GM21786 (cell line): ENCODE data around the gene ACYP1.
"Not testable (repeated sequence)": the region's sequence is repeated elsewhere in the genome, so short reads cannot be mapped to it uniquely, and the experiment has no call there.

Source experiments
- ATAC-seq: cut with Tn5 transposase; IDR thresholded peaks from one replicate; pipeline ENCODE4 v1.9.1; 2021; ENCODE audit not compliant: unreplicated experiment

ACYP1 gene

DNA sequence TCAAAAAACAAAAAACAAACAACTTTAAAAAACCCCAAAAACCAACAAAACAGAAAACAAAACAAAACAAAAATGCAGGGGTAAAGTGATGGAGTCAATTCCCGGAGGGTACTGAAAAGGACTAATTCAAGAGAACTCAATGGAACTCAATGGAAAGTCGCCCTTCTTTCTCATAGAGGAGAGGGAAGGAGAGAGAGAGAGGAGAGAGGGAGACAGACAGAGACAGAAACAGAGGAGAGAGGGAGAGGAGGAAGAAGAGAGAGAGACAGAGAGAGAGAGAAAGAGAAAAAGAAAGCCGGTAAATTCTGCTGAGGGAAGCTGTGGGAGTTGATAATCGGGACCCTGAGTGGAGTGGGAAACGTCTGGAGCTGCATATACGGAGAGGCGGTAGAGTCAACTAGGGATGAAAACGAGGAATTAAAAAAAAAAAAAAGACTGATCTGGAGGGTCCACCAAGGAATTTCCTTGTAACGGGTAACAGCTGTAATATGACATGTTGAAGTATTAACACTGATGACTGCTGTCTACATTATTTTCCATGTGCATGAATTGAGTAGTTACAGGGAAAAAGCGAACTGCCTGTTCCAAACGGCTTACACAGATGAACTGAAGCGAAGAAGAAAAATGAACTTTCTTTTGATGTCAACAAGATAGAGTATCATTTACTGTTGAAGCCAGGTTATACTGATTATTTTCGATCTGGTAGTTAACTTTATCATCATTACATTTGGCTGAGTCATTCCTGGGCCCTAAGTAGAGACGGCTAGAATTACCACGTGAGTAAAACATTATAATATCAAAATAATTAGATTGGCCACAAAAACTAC lies 4.7 kb upstream of the ACYP1 start:
- no peak for ATAC-seq

DNA sequence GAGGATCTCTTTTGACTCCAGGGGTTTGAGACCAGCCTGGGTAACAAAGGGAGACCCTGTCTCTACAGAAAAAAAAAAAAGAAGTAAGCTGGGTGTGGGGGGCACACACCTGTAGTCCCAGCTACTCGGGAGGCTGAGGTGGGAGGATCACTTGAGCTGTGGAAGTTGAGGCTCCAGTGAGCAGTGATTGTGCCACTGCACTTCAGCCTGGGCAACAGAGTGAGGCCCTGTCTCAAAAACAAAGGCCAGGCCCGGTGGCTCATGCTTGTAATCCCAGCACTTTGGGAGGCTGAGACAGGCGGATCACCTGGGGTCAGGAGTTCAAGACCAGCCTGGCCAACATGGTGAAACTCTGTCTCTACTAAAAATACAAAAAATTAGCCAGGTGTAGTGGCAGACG lies 3.9 kb upstream of the ACYP1 start:
- not testable (repeated sequence) for ATAC-seq

DNA sequence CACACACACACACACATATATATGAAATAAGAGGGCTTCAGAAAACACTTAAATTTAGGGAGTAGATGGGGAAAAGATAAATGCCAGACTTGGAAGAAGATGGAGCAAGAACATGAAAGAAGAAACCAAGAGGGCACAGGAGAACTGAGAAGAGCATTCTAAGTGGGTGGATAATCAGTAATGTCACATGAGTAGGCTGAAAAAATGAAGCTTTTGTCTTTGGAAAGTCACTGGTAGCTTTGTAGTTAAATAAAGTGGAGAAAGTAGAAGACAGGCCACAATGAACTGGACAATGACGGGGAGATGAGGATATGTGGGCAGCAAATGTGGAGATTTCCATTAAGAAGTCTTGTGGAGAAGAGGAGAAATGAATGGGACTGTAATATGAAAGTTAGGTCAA lies 3.4 kb upstream of the ACYP1 start:
- no peak for ATAC-seq

DNA sequence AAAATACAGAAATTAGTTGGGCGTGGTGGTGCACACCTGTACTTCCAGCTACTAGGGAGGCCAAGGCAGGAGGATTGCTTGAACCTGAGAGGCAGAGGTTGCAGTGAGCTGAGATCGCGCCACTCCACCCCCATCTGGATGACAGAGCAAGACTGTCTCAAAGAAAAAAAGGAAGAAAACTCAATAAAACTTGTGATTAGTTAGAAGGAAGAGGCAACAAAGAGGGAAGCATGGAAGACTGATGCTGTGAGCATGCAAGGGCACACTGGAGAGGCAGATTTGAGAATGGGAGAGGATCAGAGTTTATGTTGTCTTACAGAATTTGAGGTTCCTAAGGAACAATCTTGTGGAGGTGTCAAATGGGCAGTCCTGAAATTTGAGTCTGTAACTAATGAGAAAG lies 2.9 kb upstream of the ACYP1 start:
- ATAC-seq, result no peak

DNA sequence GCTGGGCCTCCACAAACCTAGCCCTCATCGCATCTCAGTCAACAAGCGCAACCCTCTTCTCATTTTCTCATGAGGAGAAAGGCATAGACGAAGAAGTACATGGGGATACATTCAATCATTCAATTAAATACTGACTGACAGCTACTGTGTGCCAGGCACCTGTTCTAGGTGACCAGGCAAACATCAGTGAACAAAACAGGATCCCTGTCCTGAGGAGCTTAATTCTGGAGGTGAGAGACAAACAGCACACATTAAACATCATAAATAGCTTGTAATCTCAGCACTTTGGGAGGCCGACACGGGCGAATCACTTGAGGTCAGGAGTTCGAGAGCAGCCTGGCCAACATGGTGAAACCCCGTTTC lies 362 bp upstream of the ACYP1 start:
- ATAC-seq, result no peak

DNA sequence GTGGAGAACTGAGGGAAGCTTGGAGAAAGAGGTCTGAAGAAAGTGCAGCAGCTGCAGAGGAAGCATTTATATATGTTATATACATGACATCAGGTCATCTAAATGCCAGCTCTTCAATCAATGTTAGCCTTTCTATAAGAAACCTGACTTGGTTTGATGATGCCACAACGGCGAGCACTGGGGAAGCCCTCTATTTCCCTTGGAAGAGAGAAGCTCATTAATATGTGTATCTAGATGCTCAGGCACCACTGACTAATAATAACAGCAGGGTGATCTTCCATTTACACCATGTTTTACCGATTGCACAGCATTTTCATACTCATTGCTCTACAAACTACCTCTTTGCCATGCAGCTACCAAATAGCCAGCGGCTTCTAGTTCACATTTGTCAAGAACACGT lies 811 bp downstream of the ACYP1 start:
- ATAC-seq, result no peak

DNA sequence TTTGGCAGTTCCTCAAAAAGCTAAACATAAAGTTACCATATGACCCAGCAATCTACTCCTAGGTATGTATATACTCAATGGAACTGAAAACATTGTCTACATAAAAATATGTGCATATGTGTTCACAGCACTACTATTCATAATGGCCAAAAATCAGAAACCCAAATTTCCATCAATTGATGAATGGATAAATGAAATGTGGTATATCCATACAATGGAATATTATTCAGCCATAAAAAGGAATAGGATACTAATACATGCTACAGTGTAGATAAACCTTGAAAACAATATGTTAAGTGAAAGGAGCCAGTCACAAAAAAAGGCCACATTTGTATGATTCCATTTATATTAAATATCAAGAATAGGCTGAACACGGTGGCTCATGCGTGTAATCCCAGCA lies 3.4 kb downstream of the ACYP1 start:
- ATAC-seq, result no peak

DNA sequence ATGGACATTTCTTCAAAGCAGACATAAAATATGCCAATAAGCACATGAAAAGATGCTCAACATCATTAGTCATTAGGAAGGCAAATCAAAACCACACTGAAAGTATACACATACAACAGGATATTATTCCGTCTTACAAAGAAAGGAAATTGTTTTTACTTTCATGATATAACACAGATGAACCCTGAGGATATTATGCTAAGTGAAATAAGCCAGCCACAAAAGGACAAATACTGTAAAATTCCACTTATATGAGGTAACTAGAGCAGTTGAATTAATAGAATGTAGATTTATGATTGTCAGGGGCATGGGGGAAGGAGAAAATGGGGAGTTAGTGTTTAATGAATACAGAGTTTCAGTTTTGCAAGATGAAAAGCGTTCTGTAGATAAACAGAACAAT lies 4.2 kb downstream of the ACYP1 start:
- ATAC-seq, result no peak

DNA sequence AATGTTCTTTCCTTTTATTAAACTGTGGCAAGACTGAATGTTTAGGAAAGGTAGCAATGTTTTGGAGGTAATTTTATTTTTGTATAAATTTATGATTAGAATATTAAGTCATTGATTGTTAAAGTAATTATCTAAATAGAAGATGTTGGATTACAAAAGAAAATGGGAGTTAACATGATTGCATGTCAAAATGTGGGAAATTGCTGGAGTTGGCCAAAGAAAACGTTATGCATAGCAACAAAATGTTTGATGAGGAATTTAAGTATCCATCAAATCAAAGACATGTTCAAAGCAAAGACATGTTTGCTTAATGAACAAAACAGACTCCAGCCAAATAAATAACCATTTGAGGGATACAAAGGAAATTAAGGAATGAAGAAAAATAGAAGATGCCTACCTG lies 9.4 kb downstream of the ACYP1 start:
- ATAC-seq, result no peak

DNA sequence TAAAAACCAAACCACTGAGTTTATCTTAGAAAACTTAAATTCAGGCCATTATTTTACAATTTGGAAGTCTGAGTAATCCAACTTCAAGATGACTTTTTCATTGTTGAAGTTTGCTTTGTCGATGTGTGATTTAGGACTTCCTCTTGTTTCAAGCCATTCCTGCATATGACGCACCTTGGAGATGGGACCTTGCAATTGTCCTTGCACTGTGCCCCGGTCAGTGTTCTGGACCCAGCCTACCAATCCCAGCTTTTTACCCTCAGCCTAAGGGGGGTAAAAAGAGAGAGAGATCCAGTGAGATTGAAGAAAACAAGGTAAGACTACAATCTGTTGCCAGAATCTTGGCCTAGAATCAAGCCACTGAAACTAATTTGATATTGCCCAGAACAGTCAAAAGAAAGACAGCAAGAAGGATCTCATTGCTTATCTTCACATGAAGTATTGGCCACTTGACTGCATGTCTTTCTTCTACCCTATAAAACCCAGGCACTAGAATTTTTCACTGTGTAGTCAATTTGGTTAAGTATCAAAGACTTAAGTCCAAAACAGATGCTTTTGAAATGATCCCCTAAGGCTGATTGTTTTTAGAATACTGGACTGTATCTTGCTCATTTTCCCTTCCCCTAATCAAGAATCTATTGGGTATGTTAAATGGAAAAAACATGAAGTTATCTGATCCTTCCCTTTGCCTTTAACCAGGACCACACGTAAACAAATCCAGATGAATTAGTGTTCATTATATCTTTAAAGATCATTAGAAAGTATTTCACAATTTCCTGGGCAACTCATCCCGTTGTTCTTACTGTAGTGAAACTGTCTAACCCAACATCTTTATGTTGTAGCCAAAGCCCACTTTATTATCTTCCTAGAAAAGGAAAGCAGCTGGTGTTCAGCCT lies 10.2 kb downstream of the ACYP1 start:
- no peak for ATAC-seq

DNA sequence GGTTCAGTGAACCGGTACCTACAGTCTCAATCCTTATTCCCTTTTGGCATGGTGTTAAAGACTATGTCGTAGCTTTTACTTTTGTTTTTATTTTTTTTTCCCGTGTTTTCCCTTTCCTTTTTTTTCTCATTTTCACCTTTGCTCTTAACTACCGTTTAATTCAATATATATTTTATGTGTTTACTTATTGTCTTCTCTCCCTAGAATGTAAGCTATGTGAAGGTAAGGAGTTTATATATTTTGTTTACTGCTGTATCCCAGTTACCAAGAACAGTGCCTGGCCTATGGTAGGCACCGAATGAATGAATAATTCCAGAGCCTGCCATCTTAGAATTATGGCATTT lies 12.3 kb downstream of the ACYP1 start:
- no peak for ATAC-seq

DNA sequence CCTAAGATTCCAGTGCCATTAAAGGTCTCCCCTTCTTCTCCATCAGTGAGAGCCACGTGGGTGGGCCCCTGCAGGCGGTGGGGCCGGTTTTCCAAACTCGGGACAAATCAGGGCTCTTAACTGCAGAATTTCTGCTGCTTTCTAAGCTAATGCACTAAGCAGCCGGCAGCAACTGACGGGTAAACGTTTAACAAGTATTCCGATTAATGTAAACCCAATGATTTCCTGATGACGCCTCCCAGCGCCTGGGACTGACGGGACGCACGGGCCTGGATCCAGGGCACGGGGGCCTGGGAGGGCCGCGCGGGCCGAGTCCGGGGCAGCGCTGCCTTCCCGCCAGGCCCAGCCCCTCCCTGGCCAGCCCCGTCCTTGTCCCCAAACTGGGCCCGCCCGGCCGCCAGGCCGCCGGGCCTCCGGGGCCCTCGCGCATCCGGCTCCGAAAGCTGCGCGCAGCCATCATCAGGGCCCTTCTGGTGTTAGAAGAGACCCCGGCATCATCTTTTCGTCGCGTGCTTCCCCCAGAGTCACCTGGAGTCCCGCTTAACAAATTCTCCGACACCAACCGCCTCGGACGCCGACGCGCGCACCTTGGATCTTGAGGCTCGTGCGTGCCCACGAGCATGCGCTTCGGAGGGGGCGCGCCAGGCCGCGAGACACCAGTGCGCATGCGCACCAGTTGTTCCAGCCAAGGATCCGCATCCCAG lies 12.8 kb downstream of the ACYP1 start, which contains the start of gene MLH3:
Gene MLH3, minus strand, starts transcription at position 616 of the 704 bp plus-strand sequence. CDS start 1,812 bp downstream, outside the sequence.
- ATAC-seq, result peak; percentile 68

DNA sequence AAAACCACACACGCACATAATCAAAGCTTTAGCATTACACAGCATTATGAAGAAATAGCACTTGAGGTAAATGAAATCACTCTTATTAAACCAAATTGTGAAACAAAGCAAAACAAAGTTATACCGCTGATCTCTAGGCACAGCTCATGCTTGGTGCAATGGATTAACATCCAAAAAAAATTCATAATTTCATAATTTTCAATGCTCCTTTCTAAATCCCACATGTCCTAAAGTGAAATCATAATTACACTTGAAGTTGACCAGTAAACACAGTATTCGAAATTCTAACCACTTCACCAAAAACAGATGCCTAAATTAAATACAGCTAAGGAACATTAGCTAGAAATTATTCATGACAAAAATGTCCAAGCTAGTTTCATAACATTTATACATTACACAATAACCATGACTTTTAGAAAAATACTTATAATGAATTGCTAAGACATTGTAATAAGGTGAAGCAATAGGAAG lies 14.1 kb downstream of the ACYP1 start:
- no peak for ATAC-seq

DNA sequence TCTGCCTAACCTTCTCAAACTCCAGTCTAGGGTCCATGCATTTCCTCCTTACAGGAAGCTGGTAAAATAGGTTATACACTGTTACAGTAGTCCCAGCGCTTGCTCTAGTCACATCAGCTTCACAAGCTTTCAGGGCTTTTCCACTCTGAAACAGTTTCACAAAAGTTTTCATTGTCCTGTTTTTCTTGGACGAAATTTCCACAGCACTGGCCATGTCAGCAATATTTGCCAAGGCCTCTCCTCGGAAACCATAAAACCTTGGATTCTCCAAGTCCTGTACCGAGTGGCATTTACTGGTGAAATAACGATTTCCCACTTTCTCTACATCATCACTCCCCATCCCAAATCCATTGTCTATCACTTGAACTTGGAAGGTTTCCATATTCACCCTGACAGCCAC lies 14.7 kb downstream of the ACYP1 start:
- no peak for ATAC-seq

DNA sequence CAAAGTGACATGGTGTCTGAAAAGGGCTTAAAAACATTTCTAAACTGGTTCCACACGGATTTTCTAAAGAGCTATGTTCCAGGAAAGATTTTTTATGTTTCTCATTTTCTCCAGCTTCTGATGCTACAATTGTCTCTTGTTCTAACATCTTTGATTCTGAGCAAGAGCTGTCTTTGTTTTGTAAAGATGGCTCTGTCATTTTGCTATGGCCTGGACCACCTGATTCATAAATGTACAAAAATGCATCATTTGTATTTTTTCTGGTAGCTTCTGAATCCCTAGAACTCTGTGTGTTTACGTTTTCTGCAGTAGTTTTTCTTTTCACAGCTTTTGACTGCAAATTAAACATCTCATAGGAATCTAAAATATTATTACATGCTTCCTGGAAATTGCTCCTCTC lies 15.7 kb downstream of the ACYP1 start:
- no peak for ATAC-seq

DNA sequence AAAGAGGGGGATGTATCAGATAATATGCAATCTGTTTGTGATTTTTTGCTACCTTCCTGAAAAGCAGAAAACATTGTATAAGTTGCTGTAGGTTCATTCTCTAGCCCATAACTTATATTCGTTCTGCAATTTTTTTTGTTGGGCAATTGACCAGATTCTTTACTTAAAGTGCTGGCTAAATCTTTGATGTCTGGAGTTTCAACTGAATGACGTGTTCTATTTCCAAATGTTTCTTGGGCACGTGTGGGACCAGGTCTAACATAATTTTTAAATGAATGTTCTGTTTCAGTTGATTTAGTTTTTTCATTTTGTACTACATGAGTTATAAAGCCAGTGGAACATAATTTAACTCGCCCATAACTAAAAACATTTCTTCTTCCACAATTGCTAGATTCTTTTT lies 16.3 kb downstream of the ACYP1 start:
- ATAC-seq, result no peak

DNA sequence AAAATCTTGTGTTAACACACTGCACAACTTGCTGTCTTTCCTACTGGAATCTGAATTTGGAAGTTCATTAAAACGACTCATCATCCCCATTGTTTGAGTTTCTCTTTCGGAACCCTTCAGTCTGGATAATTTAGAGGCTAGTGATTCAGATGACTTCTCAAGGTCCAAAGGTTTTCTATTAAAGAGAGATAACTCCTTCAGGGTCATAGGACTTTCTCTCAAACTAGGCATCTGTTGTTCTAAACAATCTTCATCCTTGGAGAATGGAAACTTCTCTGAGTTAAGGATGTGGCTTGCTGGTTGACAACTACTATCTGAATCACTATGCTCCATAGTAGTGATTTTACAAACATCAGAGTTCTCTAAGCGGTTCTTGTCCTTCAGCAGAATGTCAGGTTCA lies 16.9 kb downstream of the ACYP1 start:
- no peak for ATAC-seq

DNA sequence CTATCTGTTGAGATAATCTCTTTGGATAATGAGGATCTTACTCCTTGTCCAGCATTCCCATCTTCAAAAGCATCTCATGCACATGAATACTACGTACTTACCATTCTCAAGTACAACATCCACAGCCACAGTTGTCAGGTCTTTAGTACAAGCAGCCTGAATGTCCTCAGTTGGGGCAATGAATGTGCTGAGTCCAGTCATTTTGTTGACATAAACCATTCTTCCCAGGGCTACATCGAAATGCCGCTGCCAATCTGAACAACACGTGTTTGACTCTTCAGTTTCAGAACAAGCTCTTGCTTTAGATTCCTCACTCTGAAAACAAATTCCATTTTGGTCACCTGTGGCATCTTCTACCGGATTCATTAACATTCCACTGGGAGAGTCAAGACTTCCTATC lies 17.5 kb downstream of the ACYP1 start:
- ATAC-seq, result no peak

DNA sequence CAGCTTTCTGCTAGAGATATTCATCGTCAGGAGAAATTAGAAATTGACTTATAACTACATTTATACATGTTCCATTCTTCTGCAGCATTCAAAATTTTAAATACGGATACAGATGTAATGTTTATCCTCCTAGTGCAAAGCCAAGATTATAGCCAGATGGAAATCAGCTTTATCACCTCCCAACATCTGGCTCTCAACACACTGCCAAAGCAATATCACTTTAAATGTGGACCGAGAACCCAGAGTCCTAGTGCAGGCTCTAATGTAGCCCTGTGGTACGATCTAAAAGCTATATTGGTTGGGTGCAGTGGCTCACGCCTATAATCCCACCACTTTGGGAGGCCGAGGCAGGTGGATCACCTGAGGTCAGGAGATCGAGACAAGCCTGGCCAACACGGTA lies 19.1 kb downstream of the ACYP1 start:
- no peak for ATAC-seq

DNA sequence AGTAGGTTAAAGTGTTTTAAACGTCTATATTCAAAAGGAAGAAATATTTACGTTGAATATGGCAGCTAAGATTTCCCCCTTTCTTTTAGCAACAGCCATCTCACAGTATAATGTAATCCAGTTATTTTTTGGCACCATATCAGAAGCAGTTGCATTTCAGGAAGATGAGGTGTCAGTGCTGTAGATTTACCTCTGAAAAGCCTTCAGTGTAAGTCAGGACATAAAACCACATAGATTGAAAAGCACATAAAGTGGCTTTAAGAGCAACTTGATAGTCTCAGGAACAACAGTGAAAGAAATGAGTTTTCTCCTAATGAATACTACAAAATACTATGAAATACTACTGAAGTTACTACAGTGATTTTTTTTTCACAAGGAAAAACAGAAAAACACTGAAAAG lies 19.5 kb downstream of the ACYP1 start:
- no peak for ATAC-seq

DNA sequence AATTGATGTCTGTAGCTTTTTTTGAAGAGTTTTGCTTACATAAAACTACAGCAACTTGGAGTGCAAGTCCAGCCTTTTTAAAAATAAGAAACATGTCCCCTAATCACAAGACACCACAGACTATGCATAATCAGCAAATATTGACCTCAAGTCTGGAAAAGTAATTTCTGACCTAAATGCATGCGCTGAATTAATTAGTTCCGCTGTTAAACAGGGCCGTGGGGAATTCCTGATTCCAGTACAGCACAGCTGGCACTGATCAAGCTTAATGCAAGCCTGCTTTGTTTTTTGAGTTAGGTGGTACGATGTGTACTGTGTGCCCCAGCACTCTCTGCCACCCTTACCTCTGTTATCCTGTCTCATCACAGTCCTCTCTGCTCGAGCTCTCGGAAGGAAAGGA lies 21.8 kb downstream of the ACYP1 start:
- no peak for ATAC-seq

DNA sequence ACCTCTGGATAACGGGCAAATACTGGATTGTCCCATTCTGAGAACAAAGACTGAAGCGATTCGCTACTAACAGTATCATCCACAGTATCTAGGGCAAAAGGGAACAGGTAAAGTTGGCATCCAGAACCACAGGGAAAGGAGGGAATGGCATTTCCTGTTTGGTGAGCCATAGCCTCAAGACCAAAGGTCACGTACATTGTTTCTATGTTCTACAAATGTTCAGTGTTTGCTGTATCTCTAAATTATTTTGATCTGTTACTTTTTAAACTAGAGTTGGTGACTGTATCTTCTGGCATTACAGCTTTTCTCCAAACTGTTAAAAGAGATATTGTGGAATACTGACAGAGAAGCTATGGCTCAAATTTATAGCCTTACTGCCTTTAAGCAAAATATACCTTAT lies 22.2 kb downstream of the ACYP1 start:
- ATAC-seq, result no peak
